Measurements from ENCODE around the gene ZNF383.
A peak's percentile ranks its signal among the peaks of the same experiment; 100 is the strongest.
"Not testable (repeated sequence)": the region's sequence is repeated elsewhere in the genome, so short reads cannot be mapped to it uniquely, and the experiment has no call there.

Gene ZNF383

GRCh38 chr19:37220383-37220782 is 2.4 kb downstream of the ZNF383 start:
- DNase-seq (ENCODE audit: low read depth in 2 of 2): no peak
- H3K4me3 ChIP-seq (replicated peaks in 1 of 2; ENCODE audit: low read depth in 2 of 2, low read length in 2 of 2): no peak overlapping the region
- TF ChIP-seq CTCF (IDR thresholded peaks at IDR 0.05; ENCODE audit: low read depth, low read length): no peak

GRCh38 chr19:37221136-37221535 is 3.1 kb downstream of the ZNF383 start:
- no peak for TF ChIP-seq CTCF (IDR thresholded peaks at IDR 0.05; ENCODE audit: low read depth, low read length)
- no peak for DNase-seq (ENCODE audit: low read depth in 2 of 2)
- no peak overlapping the region for H3K4me3 ChIP-seq (replicated peaks in 1 of 2; ENCODE audit: low read depth in 2 of 2, low read length in 2 of 2)

- no peak for DNase-seq (ENCODE audit: low read depth in 2 of 2)
- no peak overlapping the region for H3K4me3 ChIP-seq (replicated peaks in 1 of 2; ENCODE audit: low read depth in 2 of 2, low read length in 2 of 2)
- no peak for TF ChIP-seq CTCF (IDR thresholded peaks at IDR 0.05; ENCODE audit: low read depth, low read length)
These were observed 8.2 kb downstream of the ZNF383 start for GRCh38 chr19:37226248-37226647.

GRCh38 chr19:37227996-37228395 is 10.0 kb downstream of the ZNF383 start:
- DNase-seq (ENCODE audit: low read depth in 2 of 2): peak in 1 of 2 donors; percentile 11
- no peak overlapping the region for H3K4me3 ChIP-seq (replicated peaks in 1 of 2; ENCODE audit: low read depth in 2 of 2, low read length in 2 of 2)
- peak; percentile 61 for TF ChIP-seq CTCF (IDR thresholded peaks at IDR 0.05; ENCODE audit: low read depth, low read length)

GRCh38 chr19:37243206-37243632 is 25.2 kb downstream of the ZNF383 start:
- no peak overlapping the region for H3K4me3 ChIP-seq (replicated peaks in 1 of 2; ENCODE audit: low read depth in 2 of 2, low read length in 2 of 2)
- TF ChIP-seq CTCF (IDR thresholded peaks at IDR 0.05; ENCODE audit: low read depth, low read length): no peak
- DNase-seq (ENCODE audit: low read depth in 2 of 2): peak; percentile 1 to 8

GRCh38 chr19:37251308-37252229 is 33.6 kb downstream of the ZNF383 start:
- H3K4me3 ChIP-seq (replicated peaks in 1 of 2; ENCODE audit: low read depth in 2 of 2, low read length in 2 of 2): peak overlapping the region; percentile 86 to 89
- peak; percentile 98 to 99 for DNase-seq (ENCODE audit: low read depth in 2 of 2)
- no peak for TF ChIP-seq CTCF (IDR thresholded peaks at IDR 0.05; ENCODE audit: low read depth, low read length)

GRCh38 chr19:37263028-37263427 is 45.0 kb downstream of the ZNF383 start:
- H3K4me3 ChIP-seq (replicated peaks in 1 of 2; ENCODE audit: low read depth in 2 of 2, low read length in 2 of 2); DNase-seq (ENCODE audit: low read depth in 2 of 2): not testable (repeated sequence)

- DNase-seq (ENCODE audit: low read depth in 2 of 2): not testable (repeated sequence)
These were observed 49.0 kb downstream of the ZNF383 start for GRCh38 chr19:37267005-37267404.

GRCh38 chr19:37267755-37268154 is 49.7 kb downstream of the ZNF383 start:
- H3K4me3 ChIP-seq (replicated peaks in 1 of 2; ENCODE audit: low read depth in 2 of 2, low read length in 2 of 2); DNase-seq (ENCODE audit: low read depth in 2 of 2): not testable (repeated sequence)

More at GRCh38 chr19:37267005-37267404, 49.0 kb downstream of the ZNF383 start:
- not testable (repeated sequence) for H3K4me3 ChIP-seq (replicated peaks in 1 of 2; ENCODE audit: low read depth in 2 of 2, low read length in 2 of 2)

- H3K4me3 ChIP-seq (replicated peaks in 1 of 2; ENCODE audit: low read depth in 2 of 2, low read length in 2 of 2); DNase-seq (ENCODE audit: low read depth in 2 of 2): not testable (repeated sequence)
These were observed 62.6 kb downstream of the ZNF383 start for GRCh38 chr19:37280656-37281055.

GRCh38 chr19:37284020-37284419 is 66.0 kb downstream of the ZNF383 start:
- H3K4me3 ChIP-seq (replicated peaks in 1 of 2; ENCODE audit: low read depth in 2 of 2, low read length in 2 of 2); DNase-seq (ENCODE audit: low read depth in 2 of 2): not testable (repeated sequence)

All from cardiac fibroblast (primary cell).